H1 (cell line): ENCODE measurements around the gene PTPN3. TPM values are rescaled to one million over a fixed set of nuclear protein-coding genes. Genes with fewer than 3 reads are reported as not detected.

Experiments used
- CTCF ChIA-PET: fragments of 300-600 bp; sonication (Branson Sonifier 250); formaldehyde crosslinking; loops from one replicate; lab custom pipeline; 2021; ENCODE audit not compliant: partially characterized antibody; lab: Charles Lee
- POLR2A ChIA-PET: fragments of 300-600 bp; sonication (Branson Sonifier 250); formaldehyde crosslinking; loops from one replicate; lab custom pipeline; 2021; ENCODE audit warnings: inconsistent platforms; ENCODE audit not compliant: partially characterized antibody; lab: Charles Lee
- DNase-seq, 2 experiments: peaks; one replicate each; pipeline versions ENCODE4 v3.0.0 to v3.0.0-alpha.2; 2010 to 2022; ENCODE audit warnings: low spot score in 2 of 2, low read depth in 1 of 2, mixed read lengths in 1 of 2
- FAIRE-seq: peaks from 2 replicates; lab custom pipeline; 2011; peaks lifted over from hg19 to GRCh38; lab: Jason Lieb, UNC
- H2AFZ ChIP-seq: 2 replicates; pipeline ENCODE4 v1.8.1; 2012; ENCODE audit warnings: low read length, inconsistent platforms
- H2AK5ac ChIP-seq: 2 replicates; pipeline ENCODE4 v1.6.1; 2013; ENCODE audit warnings: low read depth, low read length
- H2BK120ac ChIP-seq: replicated peaks from 2 replicates; pipeline ENCODE3; 2013; ENCODE audit warnings: low read depth, low read length, inconsistent platforms
- H2BK12ac ChIP-seq: 2 replicates; pipeline ENCODE4 v1.6.1; 2013; ENCODE audit warnings: low read depth, low read length
- H2BK15ac ChIP-seq: 2 replicates; pipeline ENCODE4 v1.6.1; 2013; ENCODE audit warnings: low read length
- H2BK20ac ChIP-seq: 2 replicates; pipeline ENCODE4 v1.6.1; 2013; ENCODE audit warnings: low read length
- H2BK5ac ChIP-seq: 2 replicates; pipeline ENCODE4 v1.6.1; 2013; ENCODE audit warnings: low read depth, low read length
- H3K14ac ChIP-seq: 2 replicates; pipeline ENCODE4 v1.6.1; 2013; ENCODE audit warnings: inconsistent platforms; ENCODE audit not compliant: insufficient read length
- H3K18ac ChIP-seq: 2 replicates; pipeline ENCODE4 v1.6.1; 2013; ENCODE audit warnings: low read length; ENCODE audit errors: extremely low read depth
- H3K23ac ChIP-seq: 2 replicates; pipeline ENCODE4 v1.6.1; 2013; ENCODE audit warnings: inconsistent platforms; ENCODE audit not compliant: insufficient read length
- H3K23me2 ChIP-seq: 2 replicates; pipeline ENCODE4 v1.6.1; 2013; ENCODE audit warnings: low read depth, low read length
- H3K27ac ChIP-seq: 2 replicates; pipeline ENCODE4 v1.6.1; 2011; ENCODE audit warnings: low read depth, low read length, inconsistent platforms
- H3K27me3 ChIP-seq, 4 experiments: replicated peaks in 1 of 4; 1 replicate in 1 of 4; 2 replicates in 3 of 4; pipeline versions ENCODE4 v1.6.1 to v1.8.1; 2011 to 2013; ENCODE audit warnings: low read length in 3 of 4, mild to moderate bottlenecking in 3 of 4, inconsistent platforms in 2 of 4, mixed read lengths in 2 of 4, moderate library complexity in 1 of 4; ENCODE audit not compliant: control insufficient read depth in 3 of 4, insufficient read depth in 3 of 4; ENCODE audit errors: extremely low read depth in 1 of 4
- H3K36me3 ChIP-seq, 4 experiments: 2 replicates each; pipeline versions ENCODE4 v1.6.1 to v1.8.1; 2011 to 2013; ENCODE audit warnings: mild to moderate bottlenecking in 4 of 4, low read length in 3 of 4, moderate library complexity in 2 of 4, control low read depth in 1 of 4, inconsistent platforms in 1 of 4; ENCODE audit not compliant: insufficient read depth in 4 of 4, control insufficient read depth in 2 of 4
- H3K4ac ChIP-seq: replicated peaks from 2 replicates; pipeline ENCODE3; 2013; ENCODE audit warnings: low read length, low read depth, mixed read lengths, inconsistent platforms; ENCODE audit not compliant: insufficient read length
- H3K4me1 ChIP-seq, 4 experiments: replicated peaks in 1 of 4; 1 replicate in 1 of 4; 2 replicates in 3 of 4; pipeline versions ENCODE4 v1.6.1 to v1.8.1; 2011 to 2013; ENCODE audit warnings: low read length in 3 of 4, inconsistent platforms in 2 of 4, mixed read lengths in 1 of 4; ENCODE audit not compliant: insufficient read depth in 4 of 4, control insufficient read depth in 3 of 4
- H3K4me2 ChIP-seq, 2 experiments: 2 replicates each; pipeline versions ENCODE4 v1.6.1 to v1.8.1; 2011 to 2013; ENCODE audit warnings: low read depth in 2 of 2, low read length in 2 of 2, control low read depth in 1 of 2, inconsistent platforms in 1 of 2, mild to moderate bottlenecking in 1 of 2; ENCODE audit not compliant: insufficient read depth in 1 of 2
- H3K4me3 ChIP-seq, 4 experiments: fragments of 200-600, 300-600 bp in 1 of 4; sonication (generic), shearing (Covaris generic), sonication (Bioruptor Twin) in 1 of 4; 2 replicates each; pipeline versions ENCODE4 v1.5.1 to v1.8.1; 2011 to 2016; ENCODE audit warnings: low read length in 4 of 4, low read depth in 3 of 4, control low read depth in 2 of 4, inconsistent platforms in 2 of 4, mild to moderate bottlenecking in 2 of 4, mixed read lengths in 1 of 4, moderate library complexity in 1 of 4; ENCODE audit not compliant: insufficient read depth in 2 of 4; ENCODE audit errors: extremely low read depth in 1 of 4
- H3K56ac ChIP-seq: replicated peaks from 2 replicates; pipeline ENCODE3; 2013; ENCODE audit warnings: low read depth, mild to moderate bottlenecking, mixed read lengths, low read length, inconsistent platforms; ENCODE audit not compliant: insufficient read length
- H3K79me1 ChIP-seq: 2 replicates; pipeline ENCODE4 v1.6.1; 2013; ENCODE audit warnings: low read depth, low read length, control low read depth
- H3K79me2 ChIP-seq, 2 experiments: 2 replicates each; pipeline versions ENCODE4 v1.6.1 to v1.8.1; 2012 to 2013; ENCODE audit warnings: low read length in 2 of 2, mild to moderate bottlenecking in 2 of 2, inconsistent platforms in 1 of 2; ENCODE audit not compliant: insufficient read depth in 2 of 2, control insufficient read depth in 1 of 2
- H3K9ac ChIP-seq, 4 experiments: replicated peaks in 1 of 4; 1 replicate in 1 of 4; 2 replicates in 3 of 4; pipeline versions ENCODE4 v1.6.1 to v1.8.1; 2011 to 2013; ENCODE audit warnings: low read depth in 3 of 4, low read length in 3 of 4, control low read depth in 2 of 4, mild to moderate bottlenecking in 2 of 4, moderate library complexity in 2 of 4, inconsistent platforms in 1 of 4; ENCODE audit errors: extremely low read depth in 1 of 4
- H3K9me3 ChIP-seq, 2 experiments: 2 replicates each; pipeline versions ENCODE4 v1.6.1 to v1.8.1; 2012 to 2013; ENCODE audit warnings: mild to moderate bottlenecking in 2 of 2, moderate library complexity in 2 of 2, control low read depth in 1 of 2, inconsistent platforms in 1 of 2, low read depth in 1 of 2, low read length in 1 of 2, mixed read lengths in 1 of 2; ENCODE audit not compliant: insufficient read depth in 2 of 2
- H4K20me1 ChIP-seq, 2 experiments: replicated peaks in 1 of 2; 2 replicates each; pipeline versions ENCODE3 to v1.8.1; 2011 to 2013; ENCODE audit warnings: inconsistent platforms in 2 of 2, low read length in 2 of 2, mild to moderate bottlenecking in 1 of 2; ENCODE audit not compliant: insufficient read depth in 2 of 2, control insufficient read depth in 1 of 2
- H4K5ac ChIP-seq: 2 replicates; pipeline ENCODE4 v1.6.1; 2013; ENCODE audit warnings: low read length, low read depth, mixed read lengths, inconsistent platforms; ENCODE audit not compliant: insufficient read length
- H4K8ac ChIP-seq: 2 replicates; pipeline ENCODE4 v1.8.0; 2013; ENCODE audit warnings: mild to moderate bottlenecking, moderate library complexity, low read length, inconsistent platforms; ENCODE audit not compliant: insufficient read depth; ENCODE audit errors: extremely low read depth
- H4K91ac ChIP-seq: replicated peaks from 2 replicates; pipeline ENCODE3; 2013; ENCODE audit warnings: low read length, mixed read lengths, inconsistent platforms; ENCODE audit not compliant: insufficient read length
- ASH2L ChIP-seq: fragments of 200-600, 300-600 bp; sonication (generic); IDR thresholded peaks from one replicate; pipeline ENCODE4 v1.7.1; 2017; ENCODE audit warnings: low read length
- ATF2 ChIP-seq: IDR thresholded peaks from 2 replicates; pipeline ENCODE4 v1.6.1; 2012; ENCODE audit warnings: low read length, inconsistent platforms
- BACH1 ChIP-seq: IDR thresholded peaks from 2 replicates; pipeline ENCODE4 v1.6.1; 2012; ENCODE audit warnings: low read length, improper control_type of control experiment
- CBX8 ChIP-seq: fragments of 300-800, 300-1000 bp; sonication (generic); IDR thresholded peaks from 2 replicates; pipeline ENCODE4 v1.7.1; 2016; ENCODE audit warnings: low read depth, low read length, borderline replicate concordance
- E2F6 ChIP-seq: IDR thresholded peaks from 2 replicates; pipeline ENCODE4 v1.6.1; 2012; ENCODE audit warnings: inconsistent platforms
- KDM5A ChIP-seq: fragments of 200-600 bp; IDR thresholded peaks from 2 replicates; pipeline ENCODE4 v1.7.1; 2012; ENCODE audit warnings: mild to moderate bottlenecking, low read length, inconsistent platforms, mixed read lengths
- RAD21 ChIP-seq, 2 experiments: IDR thresholded peaks in 1 of 2; conservative IDR thresholded peaks in 1 of 2; 2 replicates each; pipeline ENCODE4 v1.6.1; 2011; ENCODE audit warnings: low read depth in 2 of 2, low read length in 2 of 2, improper control_type of control experiment in 1 of 2, inconsistent platforms in 1 of 2, mild to moderate bottlenecking in 1 of 2, moderate library complexity in 1 of 2
- RNF2 ChIP-seq: fragments of 200-900, 300-1000 bp; sonication (generic); IDR thresholded peaks from 2 replicates; pipeline ENCODE4 v1.7.1; 2016; ENCODE audit warnings: borderline replicate concordance, low read depth, mild to moderate bottlenecking, antibody characterized with exemption, low read length; ENCODE audit not compliant: poor library complexity, severe bottlenecking; ENCODE audit errors: missing control alignments
- SIX5 ChIP-seq: IDR thresholded peaks from 2 replicates; pipeline ENCODE4 v1.6.1; 2011; ENCODE audit warnings: mild to moderate bottlenecking, low read depth, low read length
- SP2 ChIP-seq: IDR thresholded peaks from 2 replicates; pipeline ENCODE4 v1.6.1; 2012; ENCODE audit warnings: mild to moderate bottlenecking, low read length, inconsistent platforms
- SUZ12 ChIP-seq: fragments of 200-600 bp; sonication (generic); IDR thresholded peaks from 2 replicates; pipeline ENCODE4 v1.6.1; 2012; ENCODE audit warnings: mild to moderate bottlenecking, inconsistent platforms, low read length, moderate library complexity, mixed read lengths
- ZNF274 ChIP-seq: IDR thresholded peaks from 2 replicates; pipeline ENCODE4 v1.7.0; 2012; ENCODE audit warnings: low read length, borderline replicate concordance; ENCODE audit errors: extremely low read depth
- WGBS, 2 experiments: shearing (Covaris generic) in 1 of 2; methylation state at CpG; one replicate each; pipeline versions ENCODE4 v1.1.6 to v1.1.7; 2013 to 2015; ENCODE audit warnings: low lambda C conversion rate in 2 of 2, mixed read lengths in 2 of 2, inconsistent platforms in 1 of 2, low coverage in 1 of 2, missing lambda C conversion rate in 1 of 2; ENCODE audit not compliant: insufficient replicate concordance in 2 of 2, insufficient coverage in 1 of 2, insufficient read length in 1 of 2; ENCODE audit errors: extremely low coverage in 1 of 2, missing lambda C conversion rate in 1 of 2; 5-methylcytosine and 5-hydroxymethylcytosine counted together
- polyA plus RNA-seq, 7 experiments: library from polyadenylated mRNA; depleted of rRNA in 3 of 7; stranded (reverse) in 5 of 7; unstranded in 2 of 7; fragments of >200 nt in 5 of 7; fragments of 200-250 nt in 2 of 7; gene quantifications; 1 replicate in 5 of 7; 2 replicates in 1 of 7; 4 replicates in 1 of 7; pipeline versions ENCODE4 v1.2.1 to v1.2.3, GENCODE V29; 2011 to 2013; ENCODE audit warnings: missing spikeins in 2 of 7, mixed read lengths in 2 of 7
- total RNA-seq: library from RNA; stranded (reverse); fragmentation: NEBNext Ultra II Directional; extraction: Animal tissue kit (Norgen Biotek cat#: 25700); gene quantifications from 2 replicates; pipeline ENCODE4 v1.2.1, GENCODE V29; 2021

PTPN3 gene
- total and polyA plus RNA-seq, 2 of the 8 experiments (the other 6 are each of a cell fraction or from before 2014, with no cell fraction given) = 2.9 to 3.7 TPM

- H2BK120ac ChIP-seq = no peak overlapping the region
- H4K5ac ChIP-seq = no peak overlapping the region
- no peak overlapping the region for H4K8ac ChIP-seq
- no peak overlapping the region for H3K4ac ChIP-seq
- H3K18ac ChIP-seq = no peak overlapping the region
- H2BK12ac ChIP-seq = no peak overlapping the region
- no peaks in the 10 kb centered on the region for H3K4me1 ChIP-seq
- no peaks in the 10 kb centered on the region for H3K27me3 ChIP-seq
- no peak overlapping the region for H2BK20ac ChIP-seq
- no peak overlapping the region for H3K4me3 ChIP-seq
- no peak overlapping the region for H3K56ac ChIP-seq
- ChIA-PET CTCF (interaction anchor here (0.6 to 8.8 kb wide), 17 partner anchors 12 to 285 kb away, joined by 3 to 236 read pairs (median 4); partner anchors contain the start of gene PTPN3), POLR2A (no interaction called here)
- FAIRE-seq = no peak
- H3K9me3 ChIP-seq = no peaks in the 10 kb centered on the region
- H3K9ac ChIP-seq = no peak overlapping the region
- no peaks in the 10 kb centered on the region for H3K79me1 ChIP-seq
- no peak overlapping the region for H2BK5ac ChIP-seq
- no peak overlapping the region for H3K23ac ChIP-seq
- no peak overlapping the region for H4K91ac ChIP-seq
- no peak overlapping the region for H3K27ac ChIP-seq
- H2BK15ac ChIP-seq = no peak overlapping the region
- H4K20me1 ChIP-seq = no peaks in the 10 kb centered on the region
- 82% methylated on average over 2 of the region's 2 CpGs; no CpG with 5 or more reads in 1 of the 2 experiments for WGBS, 2 experiments
- no peaks in the 10 kb centered on the region for H3K36me3 ChIP-seq
- H3K14ac ChIP-seq = no peak overlapping the region
- no peak overlapping the region for H2AK5ac ChIP-seq
- H3K4me2 ChIP-seq = no peak overlapping the region
- H2AFZ ChIP-seq = no peak overlapping the region
- no peak for DNase-seq
- no peaks in the 10 kb centered on the region for H3K23me2 ChIP-seq
- no peaks in the 10 kb centered on the region for H3K79me2 ChIP-seq
- TF ChIP-seq BACH1 (no peak), E2F6 (no peak), RAD21 (IDR thresholded peaks at IDR 0.05 in 1 of 2, conservative IDR thresholded peaks at IDR 0.05 in 1 of 2; ENCODE audit: low read depth in 2 of 2, low read length in 2 of 2) (no peak), CBX8 (no peak), SIX5 (no peak), SUZ12 (no peak), ASH2L (no peak), RNF2 (no peak), ATF2 (no peak), KDM5A (no peak), SP2 (no peak), ZNF274 (no peak)
These were observed 30.2 kb downstream of the PTPN3 start for GRCh38 chr9:109467936-109468335.
